Activated gamma-delta T cell treated with anti-CD3 and anti-CD28 coated beads, Interleukin-2, amount 50 U/mL, for 16 hours (primary cell): ENCODE results near the gene TREM2.
A peak's percentile ranks its signal among the peaks of the same experiment; 100 is the strongest.
"Not testable (repeated sequence)": the region's sequence is repeated elsewhere in the genome, so short reads cannot be mapped to it uniquely, and the experiment has no call there.

Source experiments
- DNase-seq: peaks from one replicate; pipeline ENCODE4 v3.0.0-alpha.2; 2020; ENCODE audit warnings: low read depth

TREM2 gene

DNA sequence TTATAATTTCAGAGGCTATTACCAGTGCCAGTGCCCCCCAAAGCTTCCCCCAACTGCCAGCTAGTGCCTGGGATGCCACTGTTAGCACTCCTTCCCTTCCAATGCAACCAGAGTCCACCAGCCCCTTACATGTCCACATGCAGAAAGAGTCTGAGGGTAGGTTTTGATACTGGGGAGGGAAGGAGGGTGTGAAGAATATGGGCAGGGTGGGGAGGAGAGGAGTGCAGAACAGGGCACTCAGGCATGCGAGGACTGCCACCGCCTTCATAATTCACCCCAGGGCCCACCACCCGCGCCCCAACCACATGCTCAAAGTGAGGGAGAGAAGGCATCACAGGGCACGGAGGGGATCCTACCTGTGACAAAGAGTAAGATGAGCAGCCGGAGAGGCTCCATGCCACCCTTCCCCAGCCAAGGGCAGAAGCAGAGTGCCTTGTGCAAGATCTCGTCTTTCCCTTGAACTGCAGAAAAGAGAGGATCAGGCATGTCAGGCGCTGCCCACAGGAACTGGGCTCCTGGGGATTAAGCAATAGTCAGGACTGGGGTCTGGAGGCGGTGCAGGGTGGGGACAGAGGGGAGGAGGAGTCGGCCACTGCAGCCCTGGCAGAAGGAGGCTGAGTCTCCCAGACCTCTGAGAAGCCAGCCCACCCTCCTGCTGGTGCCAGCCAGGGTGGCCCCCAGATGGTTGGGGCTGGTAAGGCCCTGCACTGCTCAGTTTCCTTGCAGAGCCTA lies at the start of gene TREM2:
TREM2 (minus strand) TSS at position 430 of the 732 bp plus-strand sequence; CDS start at position 396, 34 bp downstream.
- DNase-seq = no peak

- no peak for DNase-seq
Observed at GRCh38 chr6:41209547-41210320, 46.8 kb upstream of the TREM2 start.

GRCh38 chr6:41208439-41209106 lies 45.7 kb upstream of the TREM2 start:
- no peak for DNase-seq

DNA sequence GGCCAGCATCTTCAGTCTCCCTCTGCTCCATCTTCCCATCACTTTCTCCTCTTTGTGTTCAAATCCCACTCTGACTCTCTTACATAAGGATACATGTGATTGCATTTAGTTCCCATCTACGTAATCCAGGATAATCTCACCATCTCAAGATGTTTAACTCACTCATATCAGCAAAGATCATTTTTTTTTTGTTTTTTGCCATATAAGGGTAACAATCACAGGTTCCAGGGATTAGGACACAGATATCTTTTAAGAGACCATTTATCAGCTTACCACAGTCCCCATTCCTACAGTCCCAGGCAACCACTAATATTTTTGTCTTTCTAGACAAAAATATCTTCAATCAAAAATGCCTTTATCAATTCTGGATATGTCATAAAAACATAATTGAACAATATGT lies 41.2 kb upstream of the TREM2 start:
- no peak for DNase-seq

DNA sequence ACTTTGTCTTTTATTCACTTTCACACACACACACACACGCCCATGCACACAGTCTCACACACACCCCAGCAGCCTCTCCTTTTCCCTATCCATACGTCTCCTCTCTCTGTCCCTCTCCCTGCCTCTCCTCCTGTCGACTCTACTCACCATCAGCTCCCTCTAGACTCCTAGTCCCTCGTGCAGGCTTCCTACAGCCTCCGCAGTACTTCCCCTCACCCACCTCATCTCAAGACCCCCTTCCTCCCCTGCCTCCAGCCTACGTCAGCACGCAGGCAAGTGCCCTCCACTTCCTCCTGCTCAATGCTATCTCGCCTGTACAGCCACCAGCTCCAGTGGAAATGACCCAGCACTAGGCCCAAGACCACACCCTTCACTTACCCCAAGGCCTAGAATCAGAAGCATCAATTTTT lies 38.9 kb upstream of the TREM2 start:
- DNase-seq = no peak

GRCh38 chr6:41200901-41201763 lies 38.2 kb upstream of the TREM2 start, which contains the start of gene TREML2:
Gene TREML2 (minus strand): TSS chr6:41201149. CDS start chr6:41201008, 141 bp downstream.
- no peak for DNase-seq

- peak; percentile 33 for DNase-seq
Observed at GRCh38 chr6:41200296-41200900, 37.5 kb upstream of the TREM2 start.

DNA sequence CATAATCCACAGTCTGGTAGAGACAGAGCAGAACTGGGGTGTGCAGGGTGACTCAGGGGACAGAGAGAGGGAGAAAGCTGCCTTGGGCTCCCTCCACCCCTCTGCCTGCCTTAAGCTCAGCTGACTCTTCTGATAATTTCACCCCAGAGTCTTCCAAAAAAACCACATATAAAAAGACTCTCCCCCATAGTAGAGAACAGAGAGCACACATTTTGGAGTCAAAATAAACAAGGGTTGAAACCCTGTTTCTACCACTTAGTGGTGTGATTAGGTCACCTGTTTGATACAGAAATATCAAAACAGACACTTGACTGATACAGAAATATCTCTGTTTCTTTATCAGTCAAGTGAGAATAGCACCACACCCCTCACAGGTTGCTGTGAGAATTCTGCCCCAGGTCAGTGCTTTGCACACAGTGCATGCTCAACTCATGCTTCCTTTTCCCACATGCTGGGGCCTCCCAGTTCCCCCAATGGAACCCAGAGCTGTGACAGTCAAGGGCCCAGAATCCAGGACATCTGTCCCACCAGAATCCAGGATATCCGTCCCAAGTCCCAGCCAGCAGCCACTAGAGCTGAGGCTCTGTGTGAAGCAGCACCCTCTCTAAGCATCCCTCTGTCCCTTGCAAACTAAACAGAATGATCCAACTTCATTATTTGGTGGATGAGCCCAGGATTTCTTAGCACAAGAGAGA lies 36.8 kb upstream of the TREM2 start:
- no peak for DNase-seq

- no peak for DNase-seq
Observed at GRCh38 chr6:41197234-41197633, 34.3 kb upstream of the TREM2 start.

DNA sequence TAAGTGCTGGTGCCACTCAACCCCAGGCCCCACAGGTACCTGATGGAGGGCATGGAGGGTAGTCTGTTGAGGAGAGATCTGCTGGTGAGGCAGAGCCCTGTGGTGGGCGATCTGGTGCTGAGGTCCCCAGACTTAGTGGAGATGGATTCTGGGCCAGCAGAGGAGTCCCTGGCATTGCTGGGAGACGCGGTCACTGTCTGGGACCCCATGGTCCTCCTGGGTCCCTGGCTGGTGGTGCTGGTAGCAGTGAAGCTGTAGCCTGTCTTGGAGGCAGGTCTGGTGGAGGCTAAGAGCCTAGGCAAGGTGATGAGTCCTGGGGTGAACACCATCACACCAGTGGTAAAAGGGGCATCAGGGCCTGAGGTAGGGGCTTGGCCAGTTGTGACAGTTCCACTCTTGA lies 31.5 kb upstream of the TREM2 start:
- no peak for DNase-seq

GRCh38 chr6:41193884-41194283 lies 31.0 kb upstream of the TREM2 start:
- DNase-seq = no peak

DNA sequence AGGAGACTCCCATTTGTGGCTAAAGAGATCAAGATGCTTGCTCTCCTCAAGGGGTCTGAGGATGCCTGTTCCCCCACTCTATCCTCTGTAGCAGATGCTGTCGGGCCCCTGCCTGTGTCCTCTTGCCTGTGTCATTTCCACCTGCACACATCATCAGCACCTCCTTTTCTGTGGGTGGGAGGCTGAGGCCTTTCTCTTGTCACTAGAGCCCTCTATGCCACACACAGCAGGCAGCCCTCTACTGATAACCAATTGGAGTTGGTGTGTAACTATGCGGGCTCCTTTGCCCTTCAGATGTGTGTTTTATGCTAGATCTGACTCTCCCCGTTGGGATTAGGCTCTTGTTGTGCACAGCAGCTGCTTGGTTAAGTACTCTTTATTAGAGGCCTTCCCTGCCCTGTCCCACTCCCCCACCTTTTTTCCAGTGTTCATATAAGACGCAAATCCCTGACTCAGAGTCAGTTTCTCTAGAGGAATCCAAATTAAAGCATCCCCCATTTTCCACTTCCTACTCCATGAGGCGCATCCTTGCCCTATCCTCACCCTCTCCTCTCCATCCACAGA lies 30.3 kb upstream of the TREM2 start:
- no peak for DNase-seq

DNA sequence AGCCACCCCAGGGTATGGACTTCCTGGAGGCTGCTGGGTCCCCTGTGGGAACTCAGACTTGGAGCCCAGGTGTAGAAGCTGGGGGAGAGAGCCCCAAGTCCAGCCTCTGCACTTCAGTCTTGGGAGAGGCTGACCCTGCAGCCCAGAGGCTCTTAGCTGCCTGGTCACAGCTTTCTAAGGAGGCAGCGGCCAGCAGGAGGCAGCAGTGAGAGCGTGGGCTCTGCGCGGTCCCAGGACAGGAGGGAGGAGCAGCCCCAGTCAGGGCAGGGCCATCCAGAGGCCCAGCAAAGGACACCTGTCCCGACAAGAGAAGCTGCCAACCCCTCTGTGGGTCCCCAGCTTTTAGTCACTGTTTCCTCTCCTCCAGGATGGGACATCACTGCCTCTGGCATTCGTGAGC lies 28.7 kb upstream of the TREM2 start:
- DNase-seq = no peak

- no peak for DNase-seq
Observed at GRCh38 chr6:41190791-41191190, 27.9 kb upstream of the TREM2 start.

DNA sequence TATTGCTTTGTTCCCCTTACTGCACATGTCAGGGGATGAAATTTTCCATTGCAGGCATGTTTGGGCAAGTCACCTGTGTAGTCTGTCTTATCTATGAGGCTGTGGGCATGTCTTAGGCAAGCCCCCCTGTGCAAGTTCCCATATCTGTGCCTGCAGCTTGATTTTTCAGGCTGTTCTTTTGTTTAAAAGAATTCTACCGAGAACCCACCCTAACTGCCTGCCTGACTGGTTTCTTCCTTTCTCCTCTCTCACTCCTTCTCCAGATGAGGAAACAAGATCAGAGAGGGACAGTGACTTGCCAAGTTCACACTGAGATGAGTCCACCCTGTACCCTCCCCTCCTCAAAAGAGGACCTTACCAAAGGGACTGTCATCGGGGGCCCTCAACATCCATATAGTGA lies 27.1 kb upstream of the TREM2 start:
- no peak for DNase-seq

DNA sequence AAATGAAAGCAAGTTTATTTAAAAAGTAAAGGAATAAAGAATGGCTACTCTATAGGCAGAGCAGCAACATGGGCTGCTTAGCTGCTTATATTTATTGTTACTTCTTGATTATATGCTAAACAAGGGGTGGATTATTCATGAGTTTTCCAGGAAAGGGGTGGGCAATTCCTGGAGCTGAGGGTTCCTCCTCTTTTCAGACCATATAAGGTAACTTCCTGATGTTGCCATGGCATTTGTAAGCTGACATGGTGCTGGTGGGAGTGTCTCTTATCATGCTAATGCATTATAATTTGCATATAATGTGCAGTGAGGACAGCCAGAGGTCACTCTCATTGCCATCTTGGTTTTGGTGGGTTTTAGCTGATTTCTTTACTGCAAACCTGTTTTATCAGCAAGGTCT lies 26.1 kb upstream of the TREM2 start:
- not testable (repeated sequence) for DNase-seq

GRCh38 chr6:41187924-41188886 lies 25.3 kb upstream of the TREM2 start:
- DNase-seq = no peak

- DNase-seq = no peak
Observed at GRCh38 chr6:41186031-41186562, 23.2 kb upstream of the TREM2 start.

DNA sequence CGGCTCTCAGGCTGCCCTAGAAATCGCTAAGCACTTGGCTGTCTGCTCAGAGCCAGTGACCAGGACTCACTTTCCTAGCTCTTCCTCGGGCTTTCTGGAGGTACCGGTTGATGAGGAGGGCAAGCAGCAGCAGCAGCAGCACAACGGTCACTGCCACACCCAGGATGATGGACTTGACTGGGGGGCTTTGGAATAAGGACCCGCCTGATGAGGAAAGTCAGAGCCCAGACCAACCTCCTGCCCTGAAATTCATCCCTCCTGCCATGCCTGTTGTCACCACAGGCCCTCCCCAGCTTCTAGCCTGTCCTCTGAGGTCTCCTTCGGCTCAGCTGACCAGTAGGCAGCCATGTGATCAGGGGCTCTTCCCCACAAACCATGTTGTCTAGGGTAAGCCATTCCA lies 21.8 kb upstream of the TREM2 start:
- DNase-seq = no peak
